Natural killer cell treated with Interleukin-12 subunit alpha and Interleukin-12 subunit beta and Interleukin-15 and Interleukin-18, amount 100 ng/mL, for 72 hours (primary cell): Measurements from ENCODE around the gene CDYL2. TPM values are rescaled to one million over a fixed set of nuclear protein-coding genes. Genes with fewer than 3 reads are reported as not detected.

Experiments used
- ATAC-seq, 2 donors: fragments of 150-1000 bp; cut with Tn5 transposase in 1 of 2; sonication (Bioruptor Pico), chemical (Tn5 transposase) in 1 of 2; 2 replicates each; pipeline ENCODE4 v1.10.0; 2021
- DNase-seq: peaks from one replicate; pipeline ENCODE4 v3.0.0; 2022; ENCODE audit warnings: low spot score
- H3K27ac Mint-ChIP-seq, 2 donors: 1 replicate in 1 of 2; 2 replicates in 1 of 2; pipeline ENCODE4 v1.8.0; 2022; ENCODE audit warnings: mixed read lengths in 2 of 2, mild to moderate bottlenecking in 1 of 2, moderate library complexity in 1 of 2
- H3K27me3 Mint-ChIP-seq, 2 donors: 1 replicate in 1 of 2; 2 replicates in 1 of 2; pipeline ENCODE4 v1.8.0; 2022; ENCODE audit warnings: mixed read lengths in 2 of 2
- H3K36me3 Mint-ChIP-seq: one replicate; pipeline ENCODE4 v1.8.0; 2022; ENCODE audit warnings: mixed read lengths
- H3K4me1 Mint-ChIP-seq, 2 donors: 1 replicate in 1 of 2; 2 replicates in 1 of 2; pipeline ENCODE4 v1.8.0; 2022; ENCODE audit warnings: low read depth in 2 of 2, mixed read lengths in 2 of 2, mild to moderate bottlenecking in 1 of 2
- H3K4me3 Mint-ChIP-seq: one replicate; pipeline ENCODE4 v1.8.0; 2022; ENCODE audit warnings: mixed read lengths
- H3K9me3 Mint-ChIP-seq: 2 replicates; pipeline ENCODE4 v1.8.0; 2022; ENCODE audit warnings: mixed read lengths
- total RNA-seq, 2 donors: library from RNA; stranded (reverse); gene quantifications; one replicate each; pipeline ENCODE4 v1.2.3, GENCODE V29; 2022

Gene CDYL2
- total RNA-seq, 2 donors from 2014 or later, result 15.8 to 114 TPM

GRCh38 chr16:80586476-80586875 is 217.9 kb downstream of the CDYL2 start:
- DNase-seq (no peak), ATAC-seq (no peak)
- H3K4me3 Mint-ChIP-seq, result peak overlapping the region; percentile 76
- peaks cover 3% of the 10 kb centered on the region for H3K9me3 Mint-ChIP-seq
- H3K27ac Mint-ChIP-seq, result peak overlapping the region; percentile 53 to 93
- H3K4me1 Mint-ChIP-seq, result peaks cover 25 to 62% of the 10 kb centered on the region in 2 donors
- peaks cover 0 to 28% of the 10 kb centered on the region in 2 donors for H3K27me3 Mint-ChIP-seq
- peaks cover 28% of the 10 kb centered on the region for H3K36me3 Mint-ChIP-seq

- Mint-ChIP-seq H3K9me3 (peaks cover 3% of the 10 kb centered on the region), H3K36me3 (peaks cover 35% of the 10 kb centered on the region), H3K4me1 (peaks cover 24 to 62% of the 10 kb centered on the region in 2 donors), H3K27ac (peak overlapping the region; percentile 53 to 93), H3K27me3 (peaks cover 0 to 29% of the 10 kb centered on the region in 2 donors), H3K4me3 (peak overlapping the region; percentile 76)
- DNase-seq, result no peak
- ATAC-seq, result peak; percentile 65 to 84
Measured at GRCh38 chr16:80585764-80586163, 218.6 kb downstream of the CDYL2 start.

- H3K36me3 Mint-ChIP-seq, result peaks cover 42% of the 10 kb centered on the region
- H3K9me3 Mint-ChIP-seq, result peaks cover 3% of the 10 kb centered on the region
- H3K27me3 Mint-ChIP-seq, result peaks cover 0 to 25% of the 10 kb centered on the region in 2 donors
- peak overlapping the region; percentile 52 for H3K4me3 Mint-ChIP-seq
- H3K27ac Mint-ChIP-seq, result peak overlapping the region; percentile 1 to 98
- DNase-seq, result peak; percentile 63
- H3K4me1 Mint-ChIP-seq, result peaks cover 29 to 73% of the 10 kb centered on the region in 2 donors
- ATAC-seq, result peak; percentile 64 to 65
Measured at GRCh38 chr16:80583466-80583865, 220.9 kb downstream of the CDYL2 start.

- Mint-ChIP-seq H3K4me1 (peaks cover 23 to 55% of the 10 kb centered on the region in 2 donors), H3K4me3 (peak overlapping the region; percentile 96), H3K9me3 (peaks cover 3% of the 10 kb centered on the region), H3K36me3 (peaks cover 26% of the 10 kb centered on the region), H3K27ac (peak overlapping the region; percentile 67 to 98), H3K27me3 (peaks cover 0 to 18% of the 10 kb centered on the region in 2 donors)
- DNase-seq (peak; percentile 76), ATAC-seq (peak; percentile 81 to 91)
Measured at GRCh38 chr16:80580109-80580832, 224.1 kb downstream of the CDYL2 start.

GRCh38 chr16:80577485-80578280 is 226.7 kb downstream of the CDYL2 start:
- Mint-ChIP-seq H3K27ac (no peak overlapping the region), H3K27me3 (peaks cover 0 to 9% of the 10 kb centered on the region in 2 donors), H3K9me3 (no peaks in the 10 kb centered on the region), H3K4me1 (peaks cover 12 to 33% of the 10 kb centered on the region in 2 donors), H3K4me3 (no peak overlapping the region), H3K36me3 (peaks cover 14% of the 10 kb centered on the region)
- no peak for ATAC-seq
- no peak for DNase-seq

- Mint-ChIP-seq H3K27me3 (peaks cover 0 to 9% of the 10 kb centered on the region in 2 donors), H3K4me3 (no peak overlapping the region), H3K4me1 (peaks cover 12 to 36% of the 10 kb centered on the region in 2 donors), H3K9me3 (no peaks in the 10 kb centered on the region), H3K27ac (no peak overlapping the region), H3K36me3 (peaks cover 14% of the 10 kb centered on the region)
- DNase-seq (no peak), ATAC-seq (no peak)
Measured at GRCh38 chr16:80576343-80576912, 228.0 kb downstream of the CDYL2 start.

GRCh38 chr16:80573700-80574120 is 230.7 kb downstream of the CDYL2 start:
- Mint-ChIP-seq H3K36me3 (no peaks in the 10 kb centered on the region), H3K4me1 (peaks cover 19 to 38% of the 10 kb centered on the region in 2 donors), H3K27ac (no peak overlapping the region), H3K27me3 (no peaks in the 10 kb centered on the region), H3K9me3 (peaks cover 3% of the 10 kb centered on the region), H3K4me3 (no peak overlapping the region)
- ATAC-seq, result no peak
- no peak for DNase-seq

- peaks cover 19 to 55% of the 10 kb centered on the region in 2 donors for H3K4me1 Mint-ChIP-seq
- peak in 1 of 2 donors; percentile 52 for ATAC-seq
Measured at GRCh38 chr16:80570106-80570478, 234.3 kb downstream of the CDYL2 start.

GRCh38 chr16:80569440-80570105 is 234.8 kb downstream of the CDYL2 start:
- Mint-ChIP-seq H3K4me1 (peaks cover 22 to 61% of the 10 kb centered on the region in 2 donors), H3K27me3 (peaks cover 0 to 12% of the 10 kb centered on the region in 2 donors), H3K4me3 (peak overlapping the region; percentile 75), H3K9me3 (peaks cover 3% of the 10 kb centered on the region), H3K27ac (peak overlapping the region in 1 of 2 donors; percentile 90), H3K36me3 (peaks cover 6% of the 10 kb centered on the region)
- peak; percentile 69 for DNase-seq
- peak; percentile 85 to 98 for ATAC-seq

More at GRCh38 chr16:80570106-80570478, 234.3 kb downstream of the CDYL2 start:
- Mint-ChIP-seq H3K27me3 (peaks cover 0 to 8% of the 10 kb centered on the region in 2 donors), H3K27ac (peak overlapping the region in 1 of 2 donors; percentile 90), H3K4me3 (peak overlapping the region; percentile 75), H3K9me3 (peaks cover 3% of the 10 kb centered on the region), H3K36me3 (peaks cover 6% of the 10 kb centered on the region)
- no peak for DNase-seq

GRCh38 chr16:80564394-80564793 is 240.0 kb downstream of the CDYL2 start:
- DNase-seq (no peak), ATAC-seq (no peak)
- H3K9me3 Mint-ChIP-seq, result no peaks in the 10 kb centered on the region
- H3K27ac Mint-ChIP-seq, result peak overlapping the region in 1 of 2 donors; percentile 65
- H3K27me3 Mint-ChIP-seq, result peaks cover 0 to 18% of the 10 kb centered on the region in 2 donors
- peak overlapping the region; percentile 62 for H3K4me3 Mint-ChIP-seq
- H3K36me3 Mint-ChIP-seq, result peaks cover 6% of the 10 kb centered on the region
- H3K4me1 Mint-ChIP-seq, result peaks cover 8 to 40% of the 10 kb centered on the region in 2 donors

GRCh38 chr16:80563066-80563465 is 241.3 kb downstream of the CDYL2 start:
- no peak overlapping the region for H3K4me3 Mint-ChIP-seq
- H3K27me3 Mint-ChIP-seq, result peaks cover 0 to 21% of the 10 kb centered on the region in 2 donors
- H3K4me1 Mint-ChIP-seq, result peaks cover 3 to 32% of the 10 kb centered on the region in 2 donors
- H3K9me3 Mint-ChIP-seq, result no peaks in the 10 kb centered on the region
- peaks cover 6% of the 10 kb centered on the region for H3K36me3 Mint-ChIP-seq
- no peak overlapping the region for H3K27ac Mint-ChIP-seq
- DNase-seq, result no peak
- peak in 1 of 2 donors; percentile 40 for ATAC-seq

- Mint-ChIP-seq H3K36me3 (no peaks in the 10 kb centered on the region), H3K9me3 (no peaks in the 10 kb centered on the region), H3K27me3 (peaks cover 0 to 14% of the 10 kb centered on the region in 2 donors), H3K4me1 (peaks cover 0 to 11% of the 10 kb centered on the region in 2 donors), H3K4me3 (no peak overlapping the region), H3K27ac (no peak overlapping the region)
- no peak for ATAC-seq
- DNase-seq, result no peak
Measured at GRCh38 chr16:80559369-80559768, 245.0 kb downstream of the CDYL2 start.

GRCh38 chr16:80557037-80557436 is 247.4 kb downstream of the CDYL2 start:
- peaks cover 0 to 17% of the 10 kb centered on the region in 2 donors for H3K4me1 Mint-ChIP-seq
- no peaks in the 10 kb centered on the region for H3K9me3 Mint-ChIP-seq
- ATAC-seq (no peak), DNase-seq (no peak)
- H3K36me3 Mint-ChIP-seq, result no peaks in the 10 kb centered on the region
- no peak overlapping the region for H3K4me3 Mint-ChIP-seq
- H3K27ac Mint-ChIP-seq, result no peak overlapping the region
- peaks cover 0 to 16% of the 10 kb centered on the region in 2 donors for H3K27me3 Mint-ChIP-seq
